PC-9 (cell line): ENCODE data around the gene RNF183. TPM values are rescaled to one million over a fixed set of nuclear protein-coding genes. Genes with fewer than 3 reads are reported as not detected.

Experiments used
- BruUV-seq: library from RNA; stranded (reverse); fragments of 400-500 nt; replicated peaks from 2 replicates; lab custom pipeline; 2021; lab: Mats Ljungman, UMichigan
- CTCF ChIA-PET: fragments of 300-600 bp; sonication (Branson Sonifier 250); formaldehyde crosslinking; loops from one replicate; lab custom pipeline; 2022; ENCODE audit warnings: antibody characterized with exemption; lab: Charles Lee
- POLR2A ChIA-PET: fragments of 300-600 bp; sonication (Branson Sonifier 250); formaldehyde crosslinking; loops from one replicate; lab custom pipeline; 2022; ENCODE audit warnings: antibody characterized with exemption; ENCODE audit not compliant: unreplicated experiment; lab: Charles Lee
- DNase-seq, 2 experiments: peaks; one replicate each; pipeline versions ENCODE4 v3.0.0 to v3.0.0-alpha.2; 2015 to 2022; ENCODE audit warnings: mixed read lengths in 1 of 2
- H2AFZ ChIP-seq: fragments of 200-600 bp; sonication (generic); 2 replicates; pipeline ENCODE4 v1.8.1; 2017; ENCODE audit warnings: antibody characterized with exemption
- H3F3A ChIP-seq: fragments of 200-600 bp; sonication (generic); 2 replicates; pipeline ENCODE4 v1.8.1; 2017; ENCODE audit warnings: antibody characterized with exemption, mild to moderate bottlenecking, low read depth; ENCODE audit not compliant: insufficient read depth
- H3K27ac ChIP-seq: fragments of 200-600 bp; sonication (generic); 2 replicates; pipeline ENCODE4 v1.6.1; 2016; ENCODE audit warnings: mixed run types
- H3K27me3 ChIP-seq: fragments of 200-600 bp; sonication (generic); 2 replicates; pipeline ENCODE4 v1.6.1; 2016; ENCODE audit warnings: low read depth, mixed run types; ENCODE audit not compliant: insufficient read depth
- H3K36me3 ChIP-seq: fragments of 200-600 bp; sonication (generic); 2 replicates; pipeline ENCODE4 v1.6.1; 2016; ENCODE audit warnings: low read depth, mixed run types
- H3K4me1 ChIP-seq: fragments of 200-600 bp; sonication (generic); replicated peaks from 2 replicates; pipeline ENCODE4 v1.6.1; 2016; ENCODE audit warnings: mixed run types; ENCODE audit not compliant: insufficient read depth
- H3K4me2 ChIP-seq: fragments of 200-600 bp; sonication (generic); 2 replicates; pipeline ENCODE4 v1.6.1; 2017; ENCODE audit warnings: mixed run types
- H3K4me3 ChIP-seq: fragments of 200-600 bp; sonication (generic); 2 replicates; pipeline ENCODE4 v1.6.1; 2016; ENCODE audit warnings: mixed run types
- H3K79me2 ChIP-seq: fragments of 200-600 bp; sonication (generic); 2 replicates; pipeline ENCODE4 v1.6.1; 2017; ENCODE audit warnings: low read depth, mixed run types
- H3K9me2 ChIP-seq: fragments of 200-600 bp; sonication (generic); 2 replicates; pipeline ENCODE4 v1.8.1; 2017; ENCODE audit warnings: mild to moderate bottlenecking; ENCODE audit not compliant: insufficient read depth
- H3K9me3 ChIP-seq: fragments of 200-600 bp; sonication (generic); 2 replicates; pipeline ENCODE4 v1.8.1; 2016; ENCODE audit warnings: low read depth; ENCODE audit not compliant: insufficient read depth
- H4K20me1 ChIP-seq: fragments of 200-600 bp; sonication (generic); 2 replicates; pipeline ENCODE4 v1.8.1; 2017; ENCODE audit not compliant: insufficient read depth
- CTCF ChIP-seq: fragments of 200-600 bp; sonication (generic); conservative IDR thresholded peaks from 2 replicates; pipeline ENCODE4 v1.6.1; 2017; ENCODE audit warnings: mixed run types, antibody characterized with exemption, mild to moderate bottlenecking, moderate library complexity
- EZH2 ChIP-seq: fragments of 200-600 bp; sonication (generic); IDR thresholded peaks from 2 replicates; pipeline ENCODE4 v1.8.0; 2017; ENCODE audit warnings: antibody characterized with exemption, low read depth
- intact Hi-C: fragments of 100-400 bp; cut with micrococcal nuclease; formaldehyde crosslinking; loops from one replicate; pipeline ENCODE4 v1.10.0; 2022; ENCODE audit not compliant: unreplicated experiment
- total RNA-seq: library from RNA; stranded (reverse); gene quantifications from 2 replicates; pipeline ENCODE4 v1.2.3, GENCODE V29; 2021

Gene RNF183
- total RNA-seq, 1 experiment from 2014 or later = 0.92 TPM

DNA sequence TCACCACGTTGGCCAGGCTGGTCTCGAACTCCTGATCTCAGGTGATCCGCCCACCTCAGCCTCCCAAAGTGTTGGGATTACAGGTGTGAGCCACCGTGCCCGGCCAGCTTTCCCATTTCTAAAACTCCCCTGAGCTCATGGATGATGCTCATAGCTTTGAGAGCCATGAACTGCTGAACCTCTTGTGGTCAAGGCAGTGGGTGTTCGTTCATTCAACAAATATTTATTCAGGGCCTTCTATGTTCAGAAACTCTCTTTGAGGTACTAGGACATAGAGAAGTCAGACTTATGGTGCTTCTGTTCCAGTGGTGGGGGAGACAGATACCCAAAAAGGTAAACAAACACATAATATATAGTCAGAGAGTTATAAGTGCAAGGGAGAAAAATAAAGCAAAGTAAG is 48.8 kb upstream of the RNF183 start:
- Histone ChIP-seq H3K4me1 (peaks cover 38% of the 10 kb centered on the region), H3K79me2 (peaks cover 35% of the 10 kb centered on the region), H2AFZ (no peak overlapping the region), H3K4me2 (peak overlapping the region; percentile 51), H3K27ac (peak overlapping the region; percentile 75), H4K20me1 (no peaks in the 10 kb centered on the region), H3K9me3 (no peaks in the 10 kb centered on the region), H3K4me3 (no peak overlapping the region), H3K36me3 (peaks cover 4% of the 10 kb centered on the region; the same call in 1 of the 2 replicates), H3F3A (peaks cover 21% of the 10 kb centered on the region; the same call in 1 of the 2 replicates), H3K9me2 (no peaks in the 10 kb centered on the region), H3K27me3 (no peaks in the 10 kb centered on the region)
- BruUV-seq = TSS peak; percentile 91
- ChIA-PET CTCF (interaction anchor here (0.6 kb wide), 1 partner anchor 83 kb away, joined by 3 read pairs; no protein-coding TSS in a partner anchor), POLR2A (interaction anchor here (0.6 to 1.0 kb wide), 3 partner anchors 47 to 59 kb away, joined by 6 to 11 read pairs (median 6); partner anchors contain the start of gene ALAD)
- DNase-seq = no peak
- intact Hi-C loops = no loop called here
- TF ChIP-seq EZH2 = no peak
- no peak for TF ChIP-seq CTCF

DNA sequence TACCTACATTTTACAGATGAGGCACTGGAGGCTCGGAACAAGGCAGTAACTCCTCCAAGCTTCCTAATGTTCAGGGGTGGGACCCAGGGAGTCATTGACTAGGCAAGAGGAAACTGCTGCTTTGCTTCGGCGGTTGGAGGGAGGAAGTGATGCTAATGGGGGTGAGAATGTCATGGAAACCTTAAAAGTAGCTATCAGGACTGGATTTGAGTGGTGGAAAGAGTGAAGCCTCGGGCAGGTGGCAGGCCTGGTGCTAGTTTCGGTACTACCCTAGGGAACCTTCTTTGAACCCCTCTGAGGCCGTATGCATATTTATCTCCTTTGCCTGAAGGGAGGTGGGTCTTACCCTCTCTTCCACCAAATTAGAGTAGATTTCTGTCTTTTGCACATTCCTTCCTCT is 47.8 kb upstream of the RNF183 start:
- peaks cover 4% of the 10 kb centered on the region; the same call in 1 of the 2 replicates for H3K36me3 ChIP-seq
- peaks cover 35% of the 10 kb centered on the region for H3K79me2 ChIP-seq
- ChIA-PET CTCF (interaction anchor here (0.7 kb wide), 1 partner anchor 432 kb away, joined by 3 read pairs; no protein-coding TSS in a partner anchor), POLR2A (no interaction called here)
- H3K27me3 ChIP-seq = no peaks in the 10 kb centered on the region
- intact Hi-C loops = loop anchor here (1.0 kb wide), 1 partner anchor 42 kb away; no protein-coding TSS in a partner anchor
- peaks cover 21% of the 10 kb centered on the region; the same call in 1 of the 2 replicates for H3F3A ChIP-seq
- no TSS peak for BruUV-seq
- H2AFZ ChIP-seq = no peak overlapping the region
- H3K9me3 ChIP-seq = no peaks in the 10 kb centered on the region
- H3K4me2 ChIP-seq = peak overlapping the region; percentile 88
- TF ChIP-seq CTCF (no peak), EZH2 (no peak)
- H3K27ac ChIP-seq = peak overlapping the region; percentile 46; the same call in 1 of the 2 replicates
- H3K9me2 ChIP-seq = no peaks in the 10 kb centered on the region
- H3K4me1 ChIP-seq = peaks cover 38% of the 10 kb centered on the region
- DNase-seq = no peak
- no peak overlapping the region; the same call in 1 of the 2 replicates for H3K4me3 ChIP-seq
- no peaks in the 10 kb centered on the region for H4K20me1 ChIP-seq

DNA sequence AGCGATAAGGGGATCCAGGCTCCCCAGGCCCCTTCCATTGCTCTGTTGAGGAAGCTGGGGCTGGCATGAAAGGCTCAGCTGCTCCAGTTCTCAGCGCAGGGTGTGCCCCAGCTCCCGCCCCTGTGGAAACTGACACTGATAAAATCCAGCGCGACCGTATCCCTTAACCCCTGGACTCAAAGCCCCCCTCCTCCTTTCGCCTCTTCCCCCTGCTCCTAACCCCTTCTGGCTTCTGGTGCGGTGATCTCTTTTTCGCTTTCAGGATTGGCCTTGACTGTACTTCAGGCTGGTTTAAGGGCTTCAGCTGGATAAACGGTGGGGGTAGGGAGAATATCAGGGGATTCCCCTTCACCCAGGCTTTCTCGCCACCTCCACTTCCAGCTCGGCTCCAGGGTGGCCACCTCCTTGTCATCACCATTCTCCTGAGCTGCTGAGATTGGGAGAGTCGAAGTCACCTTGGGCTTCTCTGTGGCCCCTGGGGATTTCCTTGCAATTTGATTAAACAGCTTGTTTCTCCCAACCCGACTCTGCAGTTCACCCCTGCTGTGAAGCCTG is 47.0 kb upstream of the RNF183 start:
- TF ChIP-seq CTCF (no peak), EZH2 (no peak)
- no peaks in the 10 kb centered on the region for H3K27me3 ChIP-seq
- H2AFZ ChIP-seq = peak overlapping the region; percentile 88
- H3K9me3 ChIP-seq = no peaks in the 10 kb centered on the region
- no peak overlapping the region for H3K27ac ChIP-seq
- CTCF ChIA-PET = interaction anchor here (0.5 kb wide), 1 partner anchor 56 kb away, joined by 4 read pairs; no protein-coding TSS in a partner anchor
- DNase-seq = no peak
- no peaks in the 10 kb centered on the region for H4K20me1 ChIP-seq
- H3K4me2 ChIP-seq = peak overlapping the region; percentile 88
- peaks cover 38% of the 10 kb centered on the region for H3K4me1 ChIP-seq
- H3F3A ChIP-seq = peaks cover 21% of the 10 kb centered on the region; the same call in 1 of the 2 replicates
- H3K36me3 ChIP-seq = peaks cover 4% of the 10 kb centered on the region; the same call in 1 of the 2 replicates
- H3K9me2 ChIP-seq = no peaks in the 10 kb centered on the region
- TSS peak; percentile 42 for BruUV-seq
- intact Hi-C loops = loop anchor here (1.0 kb wide), 1 partner anchor 41 kb away; no protein-coding TSS in a partner anchor
- POLR2A ChIA-PET = interaction anchor here (0.7 kb wide), 1 partner anchor 48 kb away, joined by 8 read pairs; no protein-coding TSS in a partner anchor
- peaks cover 35% of the 10 kb centered on the region for H3K79me2 ChIP-seq
- H3K4me3 ChIP-seq = peak overlapping the region; percentile 96
